HG03432 (cell line): ENCODE data around the gene TADA2B.

Experiments
- ATAC-seq: cut with Tn5 transposase; IDR thresholded peaks from one replicate; pipeline ENCODE4 v1.9.1; 2021; ENCODE audit warnings: mild to moderate bottlenecking, moderate library complexity; ENCODE audit not compliant: unreplicated experiment

The TADA2B gene

GRCh38 chr4:7017446-7018048, 25.6 kb upstream of the TADA2B start:
- no peak for ATAC-seq

GRCh38 chr4:7018281-7018680, 24.9 kb upstream of the TADA2B start:
- ATAC-seq: no peak

GRCh38 chr4:7019367-7019766, 23.8 kb upstream of the TADA2B start:
- ATAC-seq: no peak

GRCh38 chr4:7020290-7020689, 22.9 kb upstream of the TADA2B start:
- ATAC-seq: no peak

GRCh38 chr4:7020856-7021255, 22.3 kb upstream of the TADA2B start:
- ATAC-seq: no peak

GRCh38 chr4:7021355-7021754, 21.8 kb upstream of the TADA2B start:
- ATAC-seq: no peak

- no peak for ATAC-seq
These were observed 21.1 kb upstream of the TADA2B start for GRCh38 chr4:7021930-7022664.

- ATAC-seq: no peak
These were observed 19.7 kb upstream of the TADA2B start for GRCh38 chr4:7023486-7023885.

- ATAC-seq: no peak
These were observed 19.3 kb upstream of the TADA2B start for GRCh38 chr4:7023901-7024300.

- no peak for ATAC-seq
These were observed 18.8 kb upstream of the TADA2B start for GRCh38 chr4:7024336-7024890.

- ATAC-seq: no peak
These were observed 18.1 kb upstream of the TADA2B start for GRCh38 chr4:7025040-7025602.

- no peak for ATAC-seq
These were observed 17.1 kb upstream of the TADA2B start for GRCh38 chr4:7026107-7026506.

GRCh38 chr4:7027284-7027683, 15.9 kb upstream of the TADA2B start:
- ATAC-seq: no peak

GRCh38 chr4:7027913-7028312, 15.3 kb upstream of the TADA2B start:
- no peak for ATAC-seq

GRCh38 chr4:7029212-7029611, 14.0 kb upstream of the TADA2B start:
- ATAC-seq: no peak

GRCh38 chr4:7029921-7030320, 13.3 kb upstream of the TADA2B start:
- ATAC-seq: no peak

- no peak for ATAC-seq
These were observed 12.3 kb upstream of the TADA2B start for GRCh38 chr4:7030856-7031255.

GRCh38 chr4:7031558-7032449, 11.4 kb upstream of the TADA2B start:
- no peak for ATAC-seq

GRCh38 chr4:7032596-7032995, 10.6 kb upstream of the TADA2B start:
- ATAC-seq: no peak

GRCh38 chr4:7034262-7035081, 8.7 kb upstream of the TADA2B start:
- no peak for ATAC-seq
